Esophagus muscularis mucosa (tissue), 4 donors: ENCODE results near the gene FAM181A.

ENCODE experiments used
- CTCF ChIP-seq, 3 experiments: fragments of 200-600 bp in 2 of 3; fragments of 450-650 bp in 1 of 3; sonication (generic) in 2 of 3; IDR thresholded peaks; one replicate each; pipeline ENCODE4 v1.5.1; 2017 to 2019; ENCODE audit warnings: antibody characterized with exemption in 3 of 3, mild to moderate bottlenecking in 2 of 3, moderate library complexity in 1 of 3
- EP300 ChIP-seq: sonication (generic); formaldehyde crosslinking; IDR thresholded peaks from one replicate; pipeline ENCODE4 v1.6.1; 2017; ENCODE audit warnings: antibody characterized with exemption
- POLR2A ChIP-seq: fragments of 450-650 bp; IDR thresholded peaks from one replicate; pipeline ENCODE4 v1.6.1; 2017; ENCODE audit warnings: antibody characterized with exemption, moderate library complexity, mild to moderate bottlenecking, low read depth
- POLR2AphosphoS5 ChIP-seq, 2 donors: sonication (generic); formaldehyde crosslinking; IDR thresholded peaks; one replicate each; pipeline ENCODE4 v1.6.1; 2017; ENCODE audit warnings: antibody characterized with exemption in 2 of 2

GRCh38 chr14:93939304-93940229, 12.4 kb downstream of the FAM181A start:
- TF ChIP-seq CTCF (IDR thresholded peaks at IDR 0.05) (peak; percentile 79 to 95 (median 88)), EP300 (no peak), POLR2AphosphoS5 (IDR thresholded peaks at IDR 0.05) (peak in 1 of 2 donors; percentile 5), POLR2A (no peak)
